HL-60/S4 (cell line): ENCODE measurements around the gene ATRN.
"Not testable (repeated sequence)": the region's sequence is repeated elsewhere in the genome, so short reads cannot be mapped to it uniquely, and the experiment has no call there.

Experiments
- in situ Hi-C: fragments of 300-500 bp; cut with MboI; formaldehyde crosslinking; loops from 2 replicates; pipeline ENCODE4 v1.14.3; 2022; ENCODE audit warnings: low sequenced_read_pairs

ATRN gene

GRCh38 chr20:3560578-3560977, 89.8 kb downstream of the ATRN start:
- in situ Hi-C loops: no loop called here

- in situ Hi-C loops: no loop called here
These were observed 92.3 kb downstream of the ATRN start for GRCh38 chr20:3563133-3563532.

- in situ Hi-C loops: no loop called here
These were observed 92.8 kb downstream of the ATRN start for GRCh38 chr20:3563548-3564177.

GRCh38 chr20:3565851-3566250, 95.0 kb downstream of the ATRN start:
- in situ Hi-C loops: no loop called here

- in situ Hi-C loops: no loop called here
These were observed 101.3 kb downstream of the ATRN start for GRCh38 chr20:3572151-3572550.

GRCh38 chr20:3576363-3576762, 105.5 kb downstream of the ATRN start:
- in situ Hi-C loops: no loop called here

GRCh38 chr20:3577366-3577765, 106.5 kb downstream of the ATRN start:
- in situ Hi-C loops: no loop called here

- in situ Hi-C loops: no loop called here
These were observed 109.6 kb downstream of the ATRN start for GRCh38 chr20:3580412-3580811.

- in situ Hi-C loops: no loop called here
These were observed 112.9 kb downstream of the ATRN start for GRCh38 chr20:3583765-3584164.

- in situ Hi-C loops: no loop called here
These were observed 115.3 kb downstream of the ATRN start for GRCh38 chr20:3586093-3586492.

GRCh38 chr20:3590164-3590563, 119.3 kb downstream of the ATRN start:
- in situ Hi-C loops: no loop called here

- in situ Hi-C loops: no loop called here
These were observed 122.1 kb downstream of the ATRN start for GRCh38 chr20:3592931-3593330.

GRCh38 chr20:3595541-3595940, 124.7 kb downstream of the ATRN start:
- in situ Hi-C loops: no loop called here

- in situ Hi-C loops: no loop called here
These were observed 132.3 kb downstream of the ATRN start for GRCh38 chr20:3603108-3603507.

- in situ Hi-C loops: not testable (repeated sequence)
These were observed 134.6 kb downstream of the ATRN start for GRCh38 chr20:3605386-3605886.

GRCh38 chr20:3606021-3606420, 135.2 kb downstream of the ATRN start:
- in situ Hi-C loops: no loop called here

GRCh38 chr20:3611901-3612300, 141.1 kb downstream of the ATRN start:
- in situ Hi-C loops: no loop called here

- in situ Hi-C loops: no loop called here
These were observed 142.2 kb downstream of the ATRN start for GRCh38 chr20:3612795-3613572.

- in situ Hi-C loops: no loop called here
These were observed 143.1 kb downstream of the ATRN start for GRCh38 chr20:3613821-3614440.

GRCh38 chr20:3614466-3614865, 143.6 kb downstream of the ATRN start:
- in situ Hi-C loops: no loop called here

GRCh38 chr20:3615171-3615840, 144.5 kb downstream of the ATRN start:
- in situ Hi-C loops: not testable (repeated sequence)
